Measurements from ENCODE around the gene APBA2.

GRCh38 chr15:29044503-29044901 lies 158.7 kb downstream of the APBA2 start:
- TF ChIP-seq POLR2A (IDR thresholded peaks at IDR 0.05; ENCODE audit: low read length) (no peak), GATA1 (IDR thresholded peaks at IDR 0.05; ENCODE audit: low read depth, low read length) (no peak)
